H1 (cell line): ENCODE results near the gene DNAJC7. TPM values are rescaled to one million over a fixed set of nuclear protein-coding genes. Genes with fewer than 3 reads are reported as not detected.

ENCODE experiments used
- CTCF ChIA-PET: fragments of 300-600 bp; sonication (Branson Sonifier 250); formaldehyde crosslinking; loops from one replicate; lab custom pipeline; 2021; ENCODE audit not compliant: partially characterized antibody; lab: Charles Lee
- POLR2A ChIA-PET: fragments of 300-600 bp; sonication (Branson Sonifier 250); formaldehyde crosslinking; loops from one replicate; lab custom pipeline; 2021; ENCODE audit warnings: inconsistent platforms; ENCODE audit not compliant: partially characterized antibody; lab: Charles Lee
- DNase-seq, 2 experiments: peaks; one replicate each; pipeline versions ENCODE4 v3.0.0 to v3.0.0-alpha.2; 2010 to 2022; ENCODE audit warnings: low spot score in 2 of 2, low read depth in 1 of 2, mixed read lengths in 1 of 2
- FAIRE-seq: peaks from 2 replicates; lab custom pipeline; 2011; peaks lifted over from hg19 to GRCh38; lab: Jason Lieb, UNC
- H2AFZ ChIP-seq: 2 replicates; pipeline ENCODE4 v1.8.1; 2012; ENCODE audit warnings: low read length, inconsistent platforms
- H2AK5ac ChIP-seq: 2 replicates; pipeline ENCODE4 v1.6.1; 2013; ENCODE audit warnings: low read depth, low read length
- H2BK120ac ChIP-seq: replicated peaks from 2 replicates; pipeline ENCODE3; 2013; ENCODE audit warnings: low read depth, low read length, inconsistent platforms
- H2BK12ac ChIP-seq: 2 replicates; pipeline ENCODE4 v1.6.1; 2013; ENCODE audit warnings: low read depth, low read length
- H2BK15ac ChIP-seq: 2 replicates; pipeline ENCODE4 v1.6.1; 2013; ENCODE audit warnings: low read length
- H2BK20ac ChIP-seq: 2 replicates; pipeline ENCODE4 v1.6.1; 2013; ENCODE audit warnings: low read length
- H2BK5ac ChIP-seq: 2 replicates; pipeline ENCODE4 v1.6.1; 2013; ENCODE audit warnings: low read depth, low read length
- H3K14ac ChIP-seq: 2 replicates; pipeline ENCODE4 v1.6.1; 2013; ENCODE audit warnings: inconsistent platforms; ENCODE audit not compliant: insufficient read length
- H3K18ac ChIP-seq: 2 replicates; pipeline ENCODE4 v1.6.1; 2013; ENCODE audit warnings: low read length; ENCODE audit errors: extremely low read depth
- H3K23ac ChIP-seq: 2 replicates; pipeline ENCODE4 v1.6.1; 2013; ENCODE audit warnings: inconsistent platforms; ENCODE audit not compliant: insufficient read length
- H3K23me2 ChIP-seq: 2 replicates; pipeline ENCODE4 v1.6.1; 2013; ENCODE audit warnings: low read depth, low read length
- H3K27ac ChIP-seq: 2 replicates; pipeline ENCODE4 v1.6.1; 2011; ENCODE audit warnings: low read depth, low read length, inconsistent platforms
- H3K27me3 ChIP-seq, 4 experiments: replicated peaks in 1 of 4; 1 replicate in 1 of 4; 2 replicates in 3 of 4; pipeline versions ENCODE4 v1.6.1 to v1.8.1; 2011 to 2013; ENCODE audit warnings: low read length in 3 of 4, mild to moderate bottlenecking in 3 of 4, inconsistent platforms in 2 of 4, mixed read lengths in 2 of 4, moderate library complexity in 1 of 4; ENCODE audit not compliant: control insufficient read depth in 3 of 4, insufficient read depth in 3 of 4; ENCODE audit errors: extremely low read depth in 1 of 4
- H3K36me3 ChIP-seq, 4 experiments: 2 replicates each; pipeline versions ENCODE4 v1.6.1 to v1.8.1; 2011 to 2013; ENCODE audit warnings: mild to moderate bottlenecking in 4 of 4, low read length in 3 of 4, moderate library complexity in 2 of 4, control low read depth in 1 of 4, inconsistent platforms in 1 of 4; ENCODE audit not compliant: insufficient read depth in 4 of 4, control insufficient read depth in 2 of 4
- H3K4ac ChIP-seq: replicated peaks from 2 replicates; pipeline ENCODE3; 2013; ENCODE audit warnings: low read length, low read depth, mixed read lengths, inconsistent platforms; ENCODE audit not compliant: insufficient read length
- H3K4me1 ChIP-seq, 4 experiments: replicated peaks in 1 of 4; 1 replicate in 1 of 4; 2 replicates in 3 of 4; pipeline versions ENCODE4 v1.6.1 to v1.8.1; 2011 to 2013; ENCODE audit warnings: low read length in 3 of 4, inconsistent platforms in 2 of 4, mixed read lengths in 1 of 4; ENCODE audit not compliant: insufficient read depth in 4 of 4, control insufficient read depth in 3 of 4
- H3K4me2 ChIP-seq, 2 experiments: 2 replicates each; pipeline versions ENCODE4 v1.6.1 to v1.8.1; 2011 to 2013; ENCODE audit warnings: low read depth in 2 of 2, low read length in 2 of 2, control low read depth in 1 of 2, inconsistent platforms in 1 of 2, mild to moderate bottlenecking in 1 of 2; ENCODE audit not compliant: insufficient read depth in 1 of 2
- H3K4me3 ChIP-seq, 4 experiments: fragments of 200-600, 300-600 bp in 1 of 4; sonication (generic), shearing (Covaris generic), sonication (Bioruptor Twin) in 1 of 4; 2 replicates each; pipeline versions ENCODE4 v1.5.1 to v1.8.1; 2011 to 2016; ENCODE audit warnings: low read length in 4 of 4, low read depth in 3 of 4, control low read depth in 2 of 4, inconsistent platforms in 2 of 4, mild to moderate bottlenecking in 2 of 4, mixed read lengths in 1 of 4, moderate library complexity in 1 of 4; ENCODE audit not compliant: insufficient read depth in 2 of 4; ENCODE audit errors: extremely low read depth in 1 of 4
- H3K56ac ChIP-seq: replicated peaks from 2 replicates; pipeline ENCODE3; 2013; ENCODE audit warnings: low read depth, mild to moderate bottlenecking, mixed read lengths, low read length, inconsistent platforms; ENCODE audit not compliant: insufficient read length
- H3K79me1 ChIP-seq: 2 replicates; pipeline ENCODE4 v1.6.1; 2013; ENCODE audit warnings: low read depth, low read length, control low read depth
- H3K79me2 ChIP-seq, 2 experiments: 2 replicates each; pipeline versions ENCODE4 v1.6.1 to v1.8.1; 2012 to 2013; ENCODE audit warnings: low read length in 2 of 2, mild to moderate bottlenecking in 2 of 2, inconsistent platforms in 1 of 2; ENCODE audit not compliant: insufficient read depth in 2 of 2, control insufficient read depth in 1 of 2
- H3K9ac ChIP-seq, 4 experiments: replicated peaks in 1 of 4; 1 replicate in 1 of 4; 2 replicates in 3 of 4; pipeline versions ENCODE4 v1.6.1 to v1.8.1; 2011 to 2013; ENCODE audit warnings: low read depth in 3 of 4, low read length in 3 of 4, control low read depth in 2 of 4, mild to moderate bottlenecking in 2 of 4, moderate library complexity in 2 of 4, inconsistent platforms in 1 of 4; ENCODE audit errors: extremely low read depth in 1 of 4
- H3K9me3 ChIP-seq, 2 experiments: 2 replicates each; pipeline versions ENCODE4 v1.6.1 to v1.8.1; 2012 to 2013; ENCODE audit warnings: mild to moderate bottlenecking in 2 of 2, moderate library complexity in 2 of 2, control low read depth in 1 of 2, inconsistent platforms in 1 of 2, low read depth in 1 of 2, low read length in 1 of 2, mixed read lengths in 1 of 2; ENCODE audit not compliant: insufficient read depth in 2 of 2
- H4K20me1 ChIP-seq, 2 experiments: replicated peaks in 1 of 2; 2 replicates each; pipeline versions ENCODE3 to v1.8.1; 2011 to 2013; ENCODE audit warnings: inconsistent platforms in 2 of 2, low read length in 2 of 2, mild to moderate bottlenecking in 1 of 2; ENCODE audit not compliant: insufficient read depth in 2 of 2, control insufficient read depth in 1 of 2
- H4K5ac ChIP-seq: 2 replicates; pipeline ENCODE4 v1.6.1; 2013; ENCODE audit warnings: low read length, low read depth, mixed read lengths, inconsistent platforms; ENCODE audit not compliant: insufficient read length
- H4K8ac ChIP-seq: 2 replicates; pipeline ENCODE4 v1.8.0; 2013; ENCODE audit warnings: mild to moderate bottlenecking, moderate library complexity, low read length, inconsistent platforms; ENCODE audit not compliant: insufficient read depth; ENCODE audit errors: extremely low read depth
- H4K91ac ChIP-seq: replicated peaks from 2 replicates; pipeline ENCODE3; 2013; ENCODE audit warnings: low read length, mixed read lengths, inconsistent platforms; ENCODE audit not compliant: insufficient read length
- ATF2 ChIP-seq: IDR thresholded peaks from 2 replicates; pipeline ENCODE4 v1.6.1; 2012; ENCODE audit warnings: low read length, inconsistent platforms
- CHD2 ChIP-seq: IDR thresholded peaks from 2 replicates; pipeline ENCODE4 v1.6.1; 2012; ENCODE audit warnings: low read length, improper control_type of control experiment
- HDAC2 ChIP-seq, 2 experiments: fragments of 300-600 bp in 1 of 2; sonication (generic) in 1 of 2; IDR thresholded peaks; 2 replicates each; pipeline ENCODE4 v1.6.1; 2011 to 2012; ENCODE audit warnings: low read depth in 2 of 2, low read length in 2 of 2, mild to moderate bottlenecking in 2 of 2, moderate library complexity in 2 of 2, borderline replicate concordance in 1 of 2, inconsistent platforms in 1 of 2
- JUN ChIP-seq: IDR thresholded peaks from 2 replicates; pipeline ENCODE4 v1.6.1; 2011; ENCODE audit warnings: low read depth, mild to moderate bottlenecking, improper control_type of control experiment, low read length
- KDM1A ChIP-seq: fragments of 200-600, 300-600 bp; sonication (generic); IDR thresholded peaks from 2 replicates; pipeline ENCODE4 v1.7.1; 2016; ENCODE audit warnings: mild to moderate bottlenecking, low read length, borderline replicate concordance
- PHF8 ChIP-seq: fragments of 200-600 bp; sonication (generic); conservative IDR thresholded peaks from 2 replicates; pipeline ENCODE4 v1.7.1; 2012; ENCODE audit warnings: low read depth, mild to moderate bottlenecking, inconsistent platforms, low read length, moderate library complexity
- POLR2A ChIP-seq, 2 experiments: IDR thresholded peaks; 1 replicate in 1 of 2; 2 replicates in 1 of 2; pipeline ENCODE4 v1.6.1; 2011; ENCODE audit warnings: low read depth in 2 of 2, low read length in 2 of 2, mild to moderate bottlenecking in 2 of 2; ENCODE audit errors: control extremely low read depth in 1 of 2
- TAF1 ChIP-seq: IDR thresholded peaks from 2 replicates; pipeline ENCODE4 v1.6.1; 2011; ENCODE audit warnings: mild to moderate bottlenecking, low read depth, low read length
- WGBS, 2 experiments: shearing (Covaris generic) in 1 of 2; methylation state at CpG; one replicate each; pipeline versions ENCODE4 v1.1.6 to v1.1.7; 2013 to 2015; ENCODE audit warnings: low lambda C conversion rate in 2 of 2, mixed read lengths in 2 of 2, inconsistent platforms in 1 of 2, low coverage in 1 of 2, missing lambda C conversion rate in 1 of 2; ENCODE audit not compliant: insufficient replicate concordance in 2 of 2, insufficient coverage in 1 of 2, insufficient read length in 1 of 2; ENCODE audit errors: extremely low coverage in 1 of 2, missing lambda C conversion rate in 1 of 2; 5-methylcytosine and 5-hydroxymethylcytosine counted together
- polyA plus RNA-seq, 7 experiments: library from polyadenylated mRNA; depleted of rRNA in 3 of 7; stranded (reverse) in 5 of 7; unstranded in 2 of 7; fragments of >200 nt in 5 of 7; fragments of 200-250 nt in 2 of 7; gene quantifications; 1 replicate in 5 of 7; 2 replicates in 1 of 7; 4 replicates in 1 of 7; pipeline versions ENCODE4 v1.2.1 to v1.2.3, GENCODE V29; 2011 to 2013; ENCODE audit warnings: missing spikeins in 2 of 7, mixed read lengths in 2 of 7
- total RNA-seq: library from RNA; stranded (reverse); fragmentation: NEBNext Ultra II Directional; extraction: Animal tissue kit (Norgen Biotek cat#: 25700); gene quantifications from 2 replicates; pipeline ENCODE4 v1.2.1, GENCODE V29; 2021

Gene DNAJC7
- total and polyA plus RNA-seq, 2 of the 8 experiments (the other 6 are each of a cell fraction or from before 2014, with no cell fraction given), result 31.0 to 148 TPM

- H2BK5ac ChIP-seq, result no peak overlapping the region
- H3K23ac ChIP-seq, result no peak overlapping the region
- H2AK5ac ChIP-seq, result 0 out of 2 replicates have a peak overlapping the region, but pooled peaks have one; percentile 1
- peak overlapping the region; percentile 45 for H4K91ac ChIP-seq
- peak overlapping the region in 3 of 4 experiments; percentile 9 to 53 (median 19); a peak in 4 of 7 replicates for H3K9ac ChIP-seq
- H3K36me3 ChIP-seq, result peaks cover 0 to 3% (median under 1%) of the 10 kb centered on the region in 4 experiments; a peak in 1 of 8 replicates
- H3K23me2 ChIP-seq, result peaks cover 8% of the 10 kb centered on the region; the same call in 1 of the 2 replicates
- no peak overlapping the region; the same call in 1 of the 2 replicates for H3K18ac ChIP-seq
- H3K27ac ChIP-seq, result peak overlapping the region; percentile 61
- FAIRE-seq (peak; percentile 86), DNase-seq (peak in 1 of 2 experiments; percentile 82)
- peaks cover 0 to 10% (median 5%) of the 10 kb centered on the region in 4 experiments; a peak in 6 of 7 replicates for H3K4me1 ChIP-seq
- POLR2A ChIA-PET, result interaction anchor here (0.6 to 6.3 kb wide), 23 partner anchors 10 to 708 kb away, joined by 3 to 67 read pairs (median 4); partner anchors contain the start of genes ACLY, DNAJC7, EIF1 and JUP
- no peaks in the 10 kb centered on the region for H3K27me3 ChIP-seq
- H4K5ac ChIP-seq, result peak overlapping the region; percentile 50
- no peak overlapping the region for H2BK12ac ChIP-seq
- peaks cover 3% of the 10 kb centered on the region; the same call in 1 of the 2 replicates for H3K79me1 ChIP-seq
- no peak overlapping the region for H3K56ac ChIP-seq
- CTCF ChIA-PET, result interaction anchor here (0.8 to 11.6 kb wide), 17 partner anchors 9 to 164 kb away, joined by 3 to 205 read pairs (median 3); partner anchors contain the start of genes ACLY and NKIRAS2
- no peak overlapping the region for H2BK20ac ChIP-seq
- peak overlapping the region; percentile 86 to 95 for H3K4me2 ChIP-seq
- H4K20me1 ChIP-seq, result peaks cover 0 to 8% of the 10 kb centered on the region in 2 experiments
- no peak overlapping the region for H3K4ac ChIP-seq
- no peaks in the 10 kb centered on the region for H3K79me2 ChIP-seq
- no peak overlapping the region for H3K14ac ChIP-seq
- peak overlapping the region; percentile 71 to 96 (median 78) for H3K4me3 ChIP-seq
- peak overlapping the region; percentile 39; the same call in 1 of the 2 replicates for H4K8ac ChIP-seq
- no peak overlapping the region for H2AFZ ChIP-seq
- H3K9me3 ChIP-seq, result no peaks in the 10 kb centered on the region
- H2BK120ac ChIP-seq, result peak overlapping the region; percentile 69
- no peak overlapping the region for H2BK15ac ChIP-seq
- 12% methylated on average over 18 of the region's 18 CpGs; no CpG with 5 or more reads in 1 of the 2 experiments for WGBS, 2 experiments
- TF ChIP-seq KDM1A (0 out of 2 replicates have a peak, but pooled peaks have one; percentile 9), HDAC2 (IDR thresholded peaks at IDR 0.05; ENCODE audit: borderline replicate concordance in 1 of 2, low read depth in 2 of 2, low read length in 2 of 2) (no peak; a peak in 1 of 4 replicates), PHF8 (0 out of 2 replicates have a peak, but pooled peaks have one; percentile 30), CHD2 (no peak), POLR2A (IDR thresholded peaks at IDR 0.05; ENCODE audit: control extremely low read depth in 1 of 2, low read depth in 2 of 2, low read length in 2 of 2) (peak; percentile 49 to 65; a peak in 2 of 3 replicates), ATF2 (peak; percentile 72; the same call in 1 of the 2 replicates), JUN (no peak), TAF1 (peak; percentile 40; the same call in 1 of the 2 replicates)
These were observed 51.4 kb downstream of the DNAJC7 start for GRCh38 chr17:41965694-41966462.
